ENCODE results near the gene DPY19L2.
"Not testable (repeated sequence)": the region's sequence is repeated elsewhere in the genome, so short reads cannot be mapped to it uniquely, and the experiment has no call there.

Gene DPY19L2

GRCh38 chr12:63712376-63712974 is 44.2 kb upstream of the DPY19L2 start:
- H3K27me3 ChIP-seq (ENCODE audit: insufficient read depth, low read length, poor library complexity, severe bottlenecking); H2AFZ ChIP-seq (ENCODE audit: low read length); H3F3A ChIP-seq (ENCODE audit: low read depth); H3K4me2 ChIP-seq (ENCODE audit: low read depth, low read length, poor library complexity, severe bottlenecking); H3K36me3 ChIP-seq (ENCODE audit: insufficient read depth, low read length); H3K9me2 ChIP-seq (replicated peaks; ENCODE audit: low read depth, low read length); H3K4me3 ChIP-seq (ENCODE audit: low read length, poor library complexity, severe bottlenecking); H3K4me1 ChIP-seq (ENCODE audit: insufficient read depth, low read length, poor library complexity, severe bottlenecking); H3K9ac ChIP-seq (ENCODE audit: low read depth, low read length, poor library complexity, severe bottlenecking); H3K79me2 ChIP-seq (ENCODE audit: insufficient read depth, low read length); H3K9me3 ChIP-seq (ENCODE audit: insufficient read depth, low read depth, low read length); H4K20me1 ChIP-seq (ENCODE audit: insufficient read depth, low read length, poor library complexity, severe bottlenecking): not testable (repeated sequence)

GRCh38 chr12:63711339-63711738 is 43.0 kb upstream of the DPY19L2 start:
- H3K9me3 ChIP-seq (ENCODE audit: insufficient read depth, low read depth, low read length); H3K4me1 ChIP-seq (ENCODE audit: insufficient read depth, low read length, poor library complexity, severe bottlenecking); H4K20me1 ChIP-seq (ENCODE audit: insufficient read depth, low read length, poor library complexity, severe bottlenecking); H3K27me3 ChIP-seq (ENCODE audit: insufficient read depth, low read length, poor library complexity, severe bottlenecking); H3F3A ChIP-seq (ENCODE audit: low read depth); H3K4me2 ChIP-seq (ENCODE audit: low read depth, low read length, poor library complexity, severe bottlenecking); H3K4me3 ChIP-seq (ENCODE audit: low read length, poor library complexity, severe bottlenecking); H3K9me2 ChIP-seq (replicated peaks; ENCODE audit: low read depth, low read length); H3K9ac ChIP-seq (ENCODE audit: low read depth, low read length, poor library complexity, severe bottlenecking); H3K36me3 ChIP-seq (ENCODE audit: insufficient read depth, low read length); H2AFZ ChIP-seq (ENCODE audit: low read length); H3K79me2 ChIP-seq (ENCODE audit: insufficient read depth, low read length): not testable (repeated sequence)

GRCh38 chr12:63706336-63706735 is 38.0 kb upstream of the DPY19L2 start:
- Histone ChIP-seq H3K9me3 (ENCODE audit: insufficient read depth, low read depth, low read length) (no peaks in the 10 kb centered on the region), H3K9me2 (replicated peaks; ENCODE audit: low read depth, low read length) (no peaks in the 10 kb centered on the region), H3K4me1 (ENCODE audit: insufficient read depth, low read length, poor library complexity, severe bottlenecking) (no peaks in the 10 kb centered on the region), H3F3A (ENCODE audit: low read depth) (no peaks in the 10 kb centered on the region), H3K27me3 (ENCODE audit: insufficient read depth, low read length, poor library complexity, severe bottlenecking) (no peaks in the 10 kb centered on the region), H4K20me1 (ENCODE audit: insufficient read depth, low read length, poor library complexity, severe bottlenecking) (no peaks in the 10 kb centered on the region), H3K9ac (ENCODE audit: low read depth, low read length, poor library complexity, severe bottlenecking) (no peak overlapping the region), H3K79me2 (ENCODE audit: insufficient read depth, low read length) (no peaks in the 10 kb centered on the region), H3K4me3 (ENCODE audit: low read length, poor library complexity, severe bottlenecking) (no peak overlapping the region), H3K4me2 (ENCODE audit: low read depth, low read length, poor library complexity, severe bottlenecking) (no peak overlapping the region), H3K36me3 (ENCODE audit: insufficient read depth, low read length) (no peaks in the 10 kb centered on the region), H2AFZ (ENCODE audit: low read length) (no peak overlapping the region)
- TF ChIP-seq, protein P1, sequence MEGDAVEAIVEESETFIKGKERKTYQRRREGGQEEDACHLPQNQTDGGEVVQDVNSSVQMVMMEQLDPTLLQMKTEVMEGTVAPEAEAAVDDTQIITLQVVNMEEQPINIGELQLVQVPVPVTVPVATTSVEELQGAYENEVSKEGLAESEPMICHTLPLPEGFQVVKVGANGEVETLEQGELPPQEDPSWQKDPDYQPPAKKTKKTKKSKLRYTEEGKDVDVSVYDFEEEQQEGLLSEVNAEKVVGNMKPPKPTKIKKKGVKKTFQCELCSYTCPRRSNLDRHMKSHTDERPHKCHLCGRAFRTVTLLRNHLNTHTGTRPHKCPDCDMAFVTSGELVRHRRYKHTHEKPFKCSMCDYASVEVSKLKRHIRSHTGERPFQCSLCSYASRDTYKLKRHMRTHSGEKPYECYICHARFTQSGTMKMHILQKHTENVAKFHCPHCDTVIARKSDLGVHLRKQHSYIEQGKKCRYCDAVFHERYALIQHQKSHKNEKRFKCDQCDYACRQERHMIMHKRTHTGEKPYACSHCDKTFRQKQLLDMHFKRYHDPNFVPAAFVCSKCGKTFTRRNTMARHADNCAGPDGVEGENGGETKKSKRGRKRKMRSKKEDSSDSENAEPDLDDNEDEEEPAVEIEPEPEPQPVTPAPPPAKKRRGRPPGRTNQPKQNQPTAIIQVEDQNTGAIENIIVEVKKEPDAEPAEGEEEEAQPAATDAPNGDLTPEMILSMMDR (conservative IDR thresholded peaks at IDR 0.05; ENCODE audit: low read length): no peak
- TF ChIP-seq EZH2phosphoT487 (IDR thresholded peaks at IDR 0.05; ENCODE audit: borderline replicate concordance): no peak

DNA sequence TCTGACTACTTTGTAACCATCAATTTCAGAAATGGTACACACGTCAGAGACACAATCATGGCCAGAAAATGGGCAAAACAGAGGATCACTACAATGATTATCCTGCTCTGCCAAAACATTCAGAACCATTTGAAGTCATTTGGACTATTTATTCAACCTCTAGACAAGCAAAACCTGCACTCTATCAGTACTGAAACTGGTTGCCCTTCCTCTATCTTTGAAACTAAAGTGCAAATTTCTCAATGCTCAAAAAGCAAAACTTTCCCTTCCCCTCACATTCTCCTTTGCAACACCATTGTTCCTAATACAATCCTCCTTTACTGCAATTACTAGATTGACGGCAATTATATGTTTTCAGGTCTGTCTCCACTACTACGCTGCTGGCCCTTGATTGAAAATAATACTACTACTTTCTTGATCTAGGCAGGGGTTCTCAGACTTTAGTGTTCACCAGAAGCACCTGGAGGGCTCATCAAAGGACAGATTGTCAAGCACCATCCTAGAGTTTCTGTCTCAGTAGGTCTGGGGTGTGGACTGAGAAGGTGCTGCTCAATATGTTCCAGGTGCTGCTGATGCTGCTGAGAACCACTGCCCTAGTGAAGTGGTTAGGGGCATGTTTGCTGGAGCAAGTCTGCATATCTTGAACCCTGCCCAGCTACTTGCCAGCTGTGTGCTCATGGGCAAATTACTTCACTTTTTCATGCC is 31.5 kb upstream of the DPY19L2 start:
- not testable (repeated sequence) for H4K20me1 ChIP-seq (ENCODE audit: insufficient read depth, low read length, poor library complexity, severe bottlenecking); H3K9ac ChIP-seq (ENCODE audit: low read depth, low read length, poor library complexity, severe bottlenecking); H3F3A ChIP-seq (ENCODE audit: low read depth); H3K9me2 ChIP-seq (replicated peaks; ENCODE audit: low read depth, low read length); H3K9me3 ChIP-seq (ENCODE audit: insufficient read depth, low read depth, low read length); H3K27me3 ChIP-seq (ENCODE audit: insufficient read depth, low read length, poor library complexity, severe bottlenecking); H3K4me1 ChIP-seq (ENCODE audit: insufficient read depth, low read length, poor library complexity, severe bottlenecking); H2AFZ ChIP-seq (ENCODE audit: low read length); H3K36me3 ChIP-seq (ENCODE audit: insufficient read depth, low read length); H3K4me2 ChIP-seq (ENCODE audit: low read depth, low read length, poor library complexity, severe bottlenecking); H3K79me2 ChIP-seq (ENCODE audit: insufficient read depth, low read length); H3K4me3 ChIP-seq (ENCODE audit: low read length, poor library complexity, severe bottlenecking)

- not testable (repeated sequence) for H3K27me3 ChIP-seq (ENCODE audit: insufficient read depth, low read length, poor library complexity, severe bottlenecking); H3K9me3 ChIP-seq (ENCODE audit: insufficient read depth, low read depth, low read length); H3K36me3 ChIP-seq (ENCODE audit: insufficient read depth, low read length); H3K4me1 ChIP-seq (ENCODE audit: insufficient read depth, low read length, poor library complexity, severe bottlenecking); H4K20me1 ChIP-seq (ENCODE audit: insufficient read depth, low read length, poor library complexity, severe bottlenecking); H3K4me2 ChIP-seq (ENCODE audit: low read depth, low read length, poor library complexity, severe bottlenecking); H3K9me2 ChIP-seq (replicated peaks; ENCODE audit: low read depth, low read length); H3K9ac ChIP-seq (ENCODE audit: low read depth, low read length, poor library complexity, severe bottlenecking); H3F3A ChIP-seq (ENCODE audit: low read depth); H3K79me2 ChIP-seq (ENCODE audit: insufficient read depth, low read length); H3K4me3 ChIP-seq (ENCODE audit: low read length, poor library complexity, severe bottlenecking); H2AFZ ChIP-seq (ENCODE audit: low read length)
Observed at GRCh38 chr12:63699011-63699410, 30.7 kb upstream of the DPY19L2 start.

- not testable (repeated sequence) for H3K9me2 ChIP-seq (replicated peaks; ENCODE audit: low read depth, low read length); H3K36me3 ChIP-seq (ENCODE audit: insufficient read depth, low read length); H3K4me3 ChIP-seq (ENCODE audit: low read length, poor library complexity, severe bottlenecking); H3K9me3 ChIP-seq (ENCODE audit: insufficient read depth, low read depth, low read length); H3K4me1 ChIP-seq (ENCODE audit: insufficient read depth, low read length, poor library complexity, severe bottlenecking); H3K79me2 ChIP-seq (ENCODE audit: insufficient read depth, low read length); H4K20me1 ChIP-seq (ENCODE audit: insufficient read depth, low read length, poor library complexity, severe bottlenecking); H3K9ac ChIP-seq (ENCODE audit: low read depth, low read length, poor library complexity, severe bottlenecking); H3K4me2 ChIP-seq (ENCODE audit: low read depth, low read length, poor library complexity, severe bottlenecking); H2AFZ ChIP-seq (ENCODE audit: low read length); H3F3A ChIP-seq (ENCODE audit: low read depth); H3K27me3 ChIP-seq (ENCODE audit: insufficient read depth, low read length, poor library complexity, severe bottlenecking)
Observed at GRCh38 chr12:63690837-63691236, 22.5 kb upstream of the DPY19L2 start.

Data from Loucy (cell line).